GM18867 (cell line): ENCODE data around the gene TRIM71.
"Not testable (repeated sequence)": the region's sequence is repeated elsewhere in the genome, so short reads cannot be mapped to it uniquely, and the experiment has no call there.

Source experiments
- ATAC-seq: cut with Tn5 transposase; IDR thresholded peaks from one replicate; pipeline ENCODE4 v1.9.1; 2021; ENCODE audit warnings: mild to moderate bottlenecking, moderate library complexity; ENCODE audit not compliant: unreplicated experiment

TRIM71 gene

GRCh38 chr3:32922078-32922477 is 104.3 kb downstream of the TRIM71 start:
- ATAC-seq: no peak

DNA sequence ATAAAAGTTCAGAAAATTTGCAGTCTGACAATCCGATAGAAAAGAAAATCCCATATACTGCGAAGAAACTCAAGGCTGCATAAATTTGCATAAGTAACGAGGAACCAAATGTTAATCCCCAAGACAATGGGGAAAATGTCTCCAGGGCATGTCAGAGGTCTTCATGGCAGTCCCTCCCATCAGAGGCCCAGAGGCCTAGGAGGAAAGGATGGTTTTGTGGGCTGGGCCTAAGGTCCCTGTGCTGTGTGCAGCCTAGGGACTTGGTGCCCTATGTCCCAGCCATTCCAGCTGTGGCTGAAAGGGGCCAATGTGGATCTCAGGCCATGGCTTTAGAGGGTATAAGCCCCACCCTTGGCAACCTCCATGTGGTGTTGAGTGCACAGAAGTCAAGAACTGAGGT is 112.4 kb downstream of the TRIM71 start:
- ATAC-seq: no peak

GRCh38 chr3:32931273-32931672 is 113.5 kb downstream of the TRIM71 start:
- not testable (repeated sequence) for ATAC-seq

GRCh38 chr3:32934150-32934742 is 116.4 kb downstream of the TRIM71 start:
- no peak for ATAC-seq

DNA sequence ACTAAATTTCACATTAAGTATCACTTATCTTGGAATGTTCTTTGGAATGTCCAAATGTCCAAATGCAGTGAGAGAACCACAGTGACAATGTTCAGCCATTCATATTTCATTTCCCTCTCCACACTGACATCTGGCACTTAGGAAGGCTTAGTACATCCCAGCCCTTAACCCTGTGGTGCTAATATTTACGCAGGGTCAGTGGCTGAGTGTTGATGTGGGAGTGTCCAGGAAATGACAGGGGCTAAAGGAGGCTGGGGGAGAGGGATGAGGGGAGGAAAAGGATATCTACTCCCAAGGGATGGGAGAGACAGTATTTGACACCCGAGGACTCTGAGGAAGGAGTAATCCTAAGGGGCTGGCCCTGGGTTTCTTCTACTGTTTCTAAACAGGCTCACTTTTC is 119.5 kb downstream of the TRIM71 start:
- ATAC-seq: no peak

DNA sequence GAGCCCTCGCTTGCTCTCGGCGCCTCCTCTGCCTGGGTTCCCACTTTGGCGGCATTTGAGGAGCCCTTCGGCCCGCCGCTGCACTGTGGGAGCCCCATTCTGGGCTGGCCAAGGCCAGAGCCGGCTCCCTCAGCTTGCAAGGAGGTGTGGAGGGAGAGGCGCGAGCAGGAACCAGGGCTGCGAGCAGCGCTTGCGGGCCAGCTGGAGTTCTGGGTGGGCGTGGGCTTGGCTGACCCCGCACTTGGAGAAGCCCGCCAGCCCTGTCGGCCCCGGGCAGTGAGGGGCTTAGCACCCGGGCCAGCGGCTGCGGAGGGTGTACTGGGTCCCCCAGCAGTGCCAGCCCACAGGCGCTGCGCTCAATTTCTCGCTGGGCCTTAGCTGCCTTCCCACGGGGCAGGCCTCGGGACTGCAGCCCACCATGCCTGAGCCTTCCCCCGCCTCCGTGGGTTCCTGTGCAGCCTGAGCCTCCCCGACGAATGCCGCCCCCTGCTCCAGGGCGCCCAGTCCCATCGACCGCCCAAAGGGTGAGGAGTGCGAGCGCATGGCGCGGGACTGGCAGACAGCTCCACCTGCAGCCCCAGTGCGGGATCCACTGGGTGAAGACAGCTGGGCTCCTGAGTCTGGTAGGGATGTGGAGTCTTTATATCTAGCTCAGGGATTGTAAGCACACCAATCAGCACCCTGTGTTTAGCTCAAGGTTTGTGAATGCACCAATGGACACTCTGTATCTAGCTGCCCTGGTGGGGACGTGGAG is 121.9 kb downstream of the TRIM71 start:
- ATAC-seq: not testable (repeated sequence)

GRCh38 chr3:32940726-32941125 is 122.9 kb downstream of the TRIM71 start:
- no peak for ATAC-seq

DNA sequence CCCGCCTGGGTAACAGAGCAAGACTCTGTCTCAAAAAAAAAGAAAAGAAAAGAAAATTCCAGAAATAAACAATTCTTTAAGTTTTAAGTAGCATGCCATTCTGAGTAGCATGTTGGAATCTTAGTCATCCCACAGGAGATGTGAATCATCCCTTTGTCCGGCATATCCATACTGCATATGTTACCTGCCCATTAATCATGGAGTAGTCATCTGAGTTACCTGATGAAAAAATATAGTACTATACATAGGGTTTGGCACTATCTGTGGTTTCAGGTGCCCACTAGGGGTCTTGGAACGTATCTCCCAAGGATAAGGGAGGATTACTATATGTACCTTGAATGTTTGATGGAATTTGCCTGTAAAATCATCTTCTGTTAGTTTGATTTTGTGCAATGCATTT is 127.3 kb downstream of the TRIM71 start:
- no peak for ATAC-seq

DNA sequence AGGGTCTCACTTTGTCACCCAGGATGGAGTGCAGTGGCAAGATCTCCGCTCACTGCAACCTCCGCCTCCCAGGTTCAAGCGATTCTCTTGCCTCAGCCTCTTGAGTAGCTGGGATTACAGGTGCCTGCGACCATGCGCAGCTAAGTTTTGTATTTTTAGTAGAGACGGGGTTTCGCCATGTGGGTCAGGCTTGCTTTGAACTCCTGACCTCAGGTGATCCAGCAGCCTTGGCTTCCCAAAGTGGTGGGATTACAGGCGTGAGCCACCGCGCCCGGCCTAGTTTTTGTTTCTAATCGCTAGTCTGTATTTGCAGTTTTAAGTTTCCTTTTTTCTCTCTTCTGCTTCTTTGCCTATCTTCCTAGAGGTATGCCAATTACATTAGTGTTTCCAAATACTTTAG is 127.8 kb downstream of the TRIM71 start:
- not testable (repeated sequence) for ATAC-seq

GRCh38 chr3:32946973-32947788 is 129.4 kb downstream of the TRIM71 start:
- peak; percentile 27 for ATAC-seq
